Islet of Langerhans (tissue), 1 donor: ENCODE data around the gene HS3ST2.

Source experiments
- FAIRE-seq: peaks from one replicate; lab custom pipeline; 2011; peaks lifted over from hg19 to GRCh38; lab: Jason Lieb, UNC

Gene HS3ST2

DNA sequence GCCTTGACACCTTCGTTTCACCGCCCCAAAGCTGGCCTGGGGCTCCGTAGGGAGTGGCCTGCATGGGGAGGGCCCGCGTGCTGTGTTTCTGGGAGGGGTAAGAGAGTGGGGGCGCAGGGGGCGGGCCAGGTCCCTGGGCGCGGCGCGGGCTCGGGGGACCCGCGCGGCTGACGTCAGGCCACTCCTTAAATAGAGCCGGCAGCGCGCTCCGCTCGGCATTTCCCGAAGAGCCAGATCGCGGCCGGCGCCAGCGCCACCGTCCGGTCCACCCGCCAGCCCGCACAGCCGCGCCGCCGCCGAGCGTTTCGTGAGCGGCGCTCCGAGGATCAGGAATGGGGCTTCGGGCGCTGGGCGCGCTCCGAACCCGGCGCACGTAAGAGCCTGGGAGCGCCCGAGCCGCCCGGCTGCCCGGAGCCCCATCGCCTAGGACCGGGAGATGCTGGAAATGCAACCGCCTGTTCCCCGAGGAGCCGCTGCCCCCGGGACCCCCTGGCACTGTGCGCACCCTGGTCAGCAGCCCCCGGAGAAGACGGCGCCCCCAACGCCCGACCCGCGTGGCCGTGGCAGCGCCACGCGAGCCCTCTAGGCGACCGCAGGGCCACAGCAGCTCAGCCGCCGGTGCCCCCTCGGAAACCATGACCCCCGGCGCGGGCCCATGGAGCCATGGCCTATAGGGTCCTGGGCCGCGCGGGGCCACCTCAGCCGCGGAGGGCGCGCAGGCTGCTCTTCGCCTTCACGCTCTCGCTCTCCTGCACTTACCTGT, at the start of gene HS3ST2:
HS3ST2 (plus strand) TSS at position 215 of the 763 bp plus-strand sequence; CDS start at position 664, 449 bp downstream.
- no peak for FAIRE-seq

DNA sequence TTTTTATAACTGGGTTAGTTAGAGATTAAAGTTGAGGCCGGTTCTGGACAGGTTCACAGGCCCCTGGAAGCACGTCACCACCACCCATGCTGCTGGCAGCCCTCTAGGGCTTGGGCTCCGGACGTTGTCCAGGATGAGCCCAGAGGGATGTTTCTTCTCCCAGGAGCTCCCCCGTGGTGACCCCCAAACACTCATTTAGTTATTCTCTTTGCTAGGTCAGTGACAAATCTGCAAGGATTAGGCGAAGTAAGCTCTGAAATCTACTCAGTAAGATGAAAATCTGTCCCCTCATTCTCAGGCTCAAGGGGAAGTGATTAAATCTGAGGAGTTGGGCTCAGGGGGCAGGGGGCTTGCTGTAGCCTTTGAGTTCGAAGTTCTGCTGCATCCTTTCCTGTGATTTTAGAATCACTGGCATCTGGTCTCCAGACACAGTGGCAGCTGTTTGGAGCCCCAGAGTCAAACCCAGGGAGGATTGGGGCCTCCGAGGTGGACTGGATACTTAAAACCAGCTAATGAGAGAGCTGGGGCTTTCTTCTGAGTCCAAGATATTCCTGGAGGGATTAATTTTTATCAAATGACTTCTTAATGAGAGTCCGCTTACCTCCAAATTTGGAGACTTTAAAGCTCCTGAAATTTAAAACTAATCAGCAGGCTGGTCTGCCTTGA, 49.2 kb upstream of the HS3ST2 start:
- no peak for FAIRE-seq

DNA sequence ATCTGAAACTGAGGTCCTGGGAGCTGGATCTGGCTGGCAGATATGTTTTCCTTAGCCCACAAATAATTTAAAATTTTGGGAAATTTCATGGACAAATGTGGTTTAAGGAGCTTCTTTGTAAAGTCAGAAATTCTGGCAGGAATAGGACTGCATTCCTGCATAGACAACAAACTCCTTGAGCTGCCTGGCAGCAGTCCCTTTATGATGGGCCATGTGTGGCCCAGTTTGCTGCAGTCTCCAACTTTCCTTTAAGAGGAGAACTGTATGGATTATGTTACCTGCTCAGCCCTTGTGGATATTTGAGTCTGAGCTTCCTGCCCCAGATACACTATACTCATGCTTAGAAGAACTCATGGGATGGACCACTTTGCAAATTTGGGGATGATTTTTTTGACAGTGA, 48.5 kb upstream of the HS3ST2 start:
- no peak for FAIRE-seq

DNA sequence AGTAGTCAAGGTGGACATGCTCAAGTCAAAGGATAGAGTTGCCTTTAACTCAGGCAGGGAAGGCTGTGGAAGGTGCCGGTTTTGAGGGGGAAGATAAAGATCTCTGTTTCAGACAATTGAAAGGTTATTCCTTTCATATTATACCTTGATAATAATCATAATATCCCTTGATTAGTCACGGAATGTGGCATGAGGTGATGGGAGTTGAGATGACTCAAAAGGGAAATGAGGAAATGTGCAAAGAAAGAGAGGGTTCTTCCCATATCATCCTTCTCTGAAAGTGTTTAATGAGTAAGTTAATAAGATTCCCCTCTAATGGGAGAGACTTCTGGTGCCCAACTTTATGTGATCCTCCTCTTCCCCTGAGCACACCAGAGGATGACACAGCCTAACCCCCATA, 43.1 kb upstream of the HS3ST2 start:
- no peak for FAIRE-seq

DNA sequence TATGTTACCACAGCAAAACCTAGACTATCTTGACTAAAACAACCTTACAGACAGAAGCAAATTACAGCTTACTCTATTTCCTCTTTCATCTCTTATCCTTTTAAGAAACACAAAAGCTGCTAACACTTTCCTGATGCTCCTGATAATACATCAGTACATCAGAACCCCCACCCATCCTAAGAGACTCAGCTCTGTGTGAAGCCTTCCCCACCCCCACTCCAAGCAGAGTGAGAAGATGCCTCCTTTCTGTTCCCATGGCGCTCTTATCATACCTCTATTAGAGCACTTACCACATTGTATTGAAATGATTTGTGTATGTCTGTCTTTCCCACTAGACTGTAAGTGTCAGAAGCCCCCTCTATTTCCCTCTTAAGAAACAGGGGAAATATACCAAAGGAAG, 42.4 kb upstream of the HS3ST2 start:
- no peak for FAIRE-seq

DNA sequence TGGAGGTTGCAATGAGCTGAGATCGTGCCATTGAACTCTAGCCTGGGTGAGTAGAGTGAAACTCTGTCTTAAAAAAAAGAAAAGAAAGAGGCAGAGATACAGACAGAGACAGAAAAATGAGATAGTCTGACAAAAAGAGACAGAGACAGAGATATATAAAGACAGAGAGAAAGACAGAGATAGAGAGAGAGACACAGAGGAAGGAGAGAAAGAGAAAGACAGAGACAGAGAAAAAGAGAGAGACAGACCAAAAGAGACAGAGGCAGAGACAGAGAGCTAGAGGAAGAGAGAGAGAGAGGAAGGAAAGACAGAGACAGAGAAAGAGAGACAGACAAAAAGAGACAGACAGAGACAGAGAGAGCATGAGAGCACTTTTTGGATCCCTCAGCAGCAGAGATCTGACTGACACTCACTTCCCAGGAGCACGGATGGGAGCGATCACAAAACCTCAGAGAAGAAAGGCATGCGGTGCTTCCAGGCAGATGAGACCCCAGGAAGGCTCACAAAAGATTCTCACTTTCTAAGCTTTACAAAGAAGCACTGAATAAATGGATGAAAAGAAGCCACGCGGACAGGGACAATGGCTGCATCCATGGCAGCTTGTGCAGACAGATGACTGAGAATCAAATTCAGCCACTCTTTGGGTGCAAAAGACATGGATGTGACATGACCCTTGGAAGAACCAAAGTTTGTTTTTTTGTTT, 38.6 kb upstream of the HS3ST2 start:
- FAIRE-seq: no peak

DNA sequence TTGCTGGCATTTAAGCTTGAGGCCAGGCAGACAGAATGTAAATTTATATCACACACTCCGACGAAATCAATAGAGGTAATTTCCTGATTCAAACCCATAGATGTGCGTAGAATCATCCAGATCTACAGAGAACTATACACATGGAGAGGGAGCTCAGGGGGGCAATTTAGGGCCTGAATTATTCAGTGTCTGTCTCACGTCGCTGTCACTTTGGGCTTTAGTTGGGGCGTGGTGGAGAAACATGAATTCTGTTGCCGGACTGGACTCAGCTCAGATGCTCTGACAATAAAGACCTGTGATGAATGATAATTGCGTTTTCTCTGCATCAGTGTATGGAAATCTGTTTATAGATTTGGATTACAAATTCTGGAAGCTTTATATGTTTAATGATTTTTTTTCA, 32.5 kb upstream of the HS3ST2 start:
- no peak for FAIRE-seq

DNA sequence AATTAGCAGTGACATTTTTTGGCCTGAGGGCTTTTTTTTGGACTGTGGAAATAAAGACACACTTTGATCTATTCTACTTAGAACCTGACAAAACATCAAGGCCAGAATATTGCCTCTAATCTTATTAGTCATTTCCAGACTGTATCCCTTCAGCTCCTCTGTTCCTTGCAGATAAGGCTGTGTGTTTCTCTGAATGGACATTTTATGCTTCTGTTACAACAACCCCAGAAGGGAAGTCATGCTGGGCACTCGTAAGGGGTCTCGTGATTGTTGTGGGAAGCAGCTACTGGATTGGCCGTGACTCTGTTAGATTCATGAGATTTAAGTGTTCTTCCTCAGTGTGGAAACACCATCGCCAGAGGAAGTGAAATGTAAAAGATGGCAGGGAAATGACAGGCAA, 31.6 kb upstream of the HS3ST2 start:
- FAIRE-seq: no peak

DNA sequence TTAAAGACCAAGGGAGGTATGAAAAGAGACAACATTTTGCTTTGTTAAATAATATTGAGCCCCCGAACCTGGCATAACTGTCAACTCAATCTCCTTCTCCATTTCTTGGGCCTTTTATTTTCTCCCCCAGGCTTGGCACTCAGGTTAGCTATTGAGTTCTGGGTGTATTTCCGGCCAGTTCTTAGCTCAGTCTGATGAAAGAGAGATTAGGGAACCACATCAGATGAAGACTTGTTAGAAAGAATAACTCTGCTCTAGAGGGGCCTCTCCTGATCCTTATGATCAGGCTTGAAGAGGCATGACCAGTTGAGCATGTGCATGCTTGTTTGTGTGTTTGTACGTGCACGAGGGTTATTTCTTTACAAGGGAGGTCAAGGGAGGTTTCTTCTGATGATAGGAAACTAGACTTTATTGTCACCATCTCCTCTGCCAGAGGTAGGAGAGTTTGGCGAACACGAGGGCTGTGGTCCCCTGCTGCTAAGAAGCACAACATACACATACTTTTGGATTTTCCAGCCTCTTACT, 29.2 kb upstream of the HS3ST2 start:
- FAIRE-seq: no peak

DNA sequence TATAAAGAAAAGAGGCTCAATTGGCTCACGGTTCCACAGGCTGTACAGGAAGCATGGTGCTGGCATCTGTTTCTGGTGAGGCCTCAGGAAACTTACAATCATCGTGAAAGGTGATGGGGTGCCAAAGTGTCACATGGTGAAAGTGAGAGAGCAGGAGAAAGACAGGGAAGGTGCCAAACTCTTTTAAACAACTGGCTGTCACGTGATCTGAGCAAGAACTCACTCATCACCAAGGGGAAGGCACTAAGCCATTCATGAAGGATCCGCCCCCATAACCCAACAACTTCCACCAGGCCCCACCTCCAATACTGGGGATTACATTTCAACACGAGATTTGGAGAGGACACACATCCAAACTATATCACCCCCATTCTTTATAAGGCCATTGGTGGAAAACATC, 28.4 kb upstream of the HS3ST2 start:
- no peak for FAIRE-seq

DNA sequence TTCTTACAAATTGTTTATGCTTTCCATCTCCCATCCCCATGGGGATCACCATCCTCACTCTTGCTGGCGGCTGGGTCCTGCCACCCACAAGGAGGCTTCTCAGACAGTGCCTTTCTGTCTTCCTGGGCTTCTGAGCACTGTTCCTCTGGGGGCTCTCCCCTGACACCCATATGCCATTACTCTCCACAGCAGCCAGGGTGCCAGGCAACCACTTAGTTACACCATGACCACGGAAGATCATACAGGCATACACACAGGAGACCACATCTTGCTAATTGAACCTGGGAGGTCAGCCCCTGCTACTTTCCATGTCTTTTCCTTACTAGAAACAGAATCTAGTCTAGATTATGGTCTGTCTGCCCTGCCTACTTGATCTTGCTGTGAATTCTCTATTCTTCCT, 27.7 kb upstream of the HS3ST2 start:
- FAIRE-seq: no peak

DNA sequence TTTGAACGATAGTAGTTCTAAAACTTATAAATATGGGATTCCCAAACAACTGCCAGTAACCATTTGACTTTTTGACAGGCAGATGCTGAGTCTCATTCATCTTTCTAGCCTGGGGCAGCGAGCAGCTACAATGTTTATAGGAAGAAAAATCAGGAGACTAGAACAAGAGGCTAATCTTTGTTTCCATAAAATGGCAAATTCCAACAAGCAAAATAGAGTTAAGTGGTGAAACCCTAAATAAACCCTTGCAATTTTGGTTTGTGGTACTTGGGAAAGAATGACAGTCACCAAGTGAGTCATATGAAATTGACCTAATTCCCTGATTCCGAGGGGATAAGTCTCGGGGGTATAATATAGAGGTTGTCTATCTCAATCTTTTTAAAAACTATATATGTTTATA, 27.3 kb upstream of the HS3ST2 start:
- FAIRE-seq: no peak

DNA sequence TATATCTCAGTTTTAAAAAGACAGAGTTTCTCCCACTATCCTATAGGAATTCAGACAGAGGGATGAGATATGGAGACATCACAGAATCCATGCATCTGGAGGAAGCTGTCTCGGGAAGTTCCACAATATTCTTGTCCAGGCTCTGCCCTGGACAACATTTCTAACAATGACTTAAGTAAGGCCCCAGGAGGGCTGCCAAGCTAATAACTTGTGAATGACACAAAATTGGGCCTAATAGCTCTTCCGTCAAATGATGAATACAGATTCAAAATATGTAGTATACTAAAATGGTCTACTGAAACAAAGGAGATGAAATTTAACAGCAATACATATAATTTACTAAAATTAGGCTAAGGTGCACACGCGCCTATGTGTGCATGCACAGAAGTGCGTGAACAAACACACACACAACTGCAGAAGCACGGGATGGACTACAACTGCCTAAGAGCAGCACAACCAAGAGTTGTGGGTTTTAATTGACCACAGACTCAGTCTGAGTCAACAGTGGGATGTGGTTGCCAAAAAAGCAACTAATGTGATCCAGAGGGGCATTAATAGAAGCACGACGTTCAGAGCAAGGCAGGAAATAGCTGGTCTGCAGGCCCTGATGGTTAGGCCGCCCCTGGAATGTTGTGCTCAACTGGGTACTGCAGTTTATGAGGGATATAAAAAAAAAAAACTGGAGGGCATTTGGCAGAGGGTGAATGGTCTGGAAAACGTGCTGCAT, 26.3 kb upstream of the HS3ST2 start:
- FAIRE-seq: no peak

DNA sequence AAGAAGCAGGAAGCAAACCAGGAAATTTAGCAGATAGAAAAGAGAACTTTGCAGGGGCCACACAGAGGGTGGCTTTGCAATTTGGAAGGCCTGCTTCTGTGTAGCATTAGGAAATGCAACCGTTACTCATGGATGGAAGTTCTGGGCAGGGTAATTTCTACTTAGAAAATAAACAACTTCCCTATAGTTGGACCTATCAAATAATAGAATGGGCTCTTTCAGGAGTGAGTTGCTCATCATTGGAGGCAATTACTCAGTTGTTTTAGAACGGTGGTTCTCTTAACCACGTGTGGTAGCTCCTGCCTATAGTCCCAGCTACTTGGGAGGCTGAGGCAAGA, 25.8 kb upstream of the HS3ST2 start:
- FAIRE-seq: no peak

DNA sequence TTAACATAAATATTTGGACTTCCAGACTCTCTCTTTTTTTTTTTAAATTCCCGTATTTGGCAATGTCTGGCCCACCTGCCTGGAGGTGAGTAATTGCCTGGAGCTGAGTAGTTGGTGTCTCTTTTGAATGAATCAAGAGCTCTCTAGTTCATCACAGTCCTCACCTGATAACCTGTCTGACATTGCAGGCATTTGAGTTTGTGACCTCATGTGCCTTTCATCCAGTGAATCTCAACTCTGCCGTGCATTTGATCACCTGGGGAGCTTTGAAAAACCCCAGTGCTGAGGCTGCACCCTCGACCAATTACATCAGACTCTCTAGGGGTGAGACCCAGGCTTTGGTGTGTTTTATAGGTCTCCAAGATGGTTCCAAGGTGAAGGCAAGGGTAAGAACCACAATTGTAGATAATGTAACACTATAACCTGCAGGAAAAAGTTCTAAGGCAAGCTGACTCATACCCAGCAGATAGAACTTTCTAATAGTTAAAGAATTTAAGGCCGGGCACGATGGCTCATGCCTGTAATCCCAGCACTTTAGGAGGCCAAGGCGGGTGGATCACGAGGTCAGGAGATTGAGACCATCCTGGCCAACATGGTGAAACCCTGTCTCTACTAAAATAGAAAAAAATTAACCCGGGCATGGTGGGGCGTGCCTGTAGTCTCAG, 24.5 kb upstream of the HS3ST2 start:
- no peak for FAIRE-seq

DNA sequence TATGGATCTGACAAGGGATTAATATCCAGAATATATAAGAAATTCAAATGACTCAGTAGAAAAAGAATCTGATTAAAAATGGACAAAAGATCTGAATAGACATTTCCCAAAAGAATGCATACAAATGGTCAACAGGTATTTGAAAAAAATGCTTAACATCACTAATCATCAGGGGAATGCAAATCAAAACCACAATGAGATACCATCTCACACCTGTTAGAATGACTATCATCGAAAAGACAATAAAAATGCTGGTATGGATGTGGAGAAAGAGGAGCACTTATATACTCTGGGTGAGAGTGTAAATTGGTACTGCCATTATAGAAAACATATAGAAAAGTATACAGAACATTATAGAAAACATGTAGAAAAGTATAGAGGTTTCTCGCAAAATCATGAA, 16.4 kb upstream of the HS3ST2 start:
- no peak for FAIRE-seq

DNA sequence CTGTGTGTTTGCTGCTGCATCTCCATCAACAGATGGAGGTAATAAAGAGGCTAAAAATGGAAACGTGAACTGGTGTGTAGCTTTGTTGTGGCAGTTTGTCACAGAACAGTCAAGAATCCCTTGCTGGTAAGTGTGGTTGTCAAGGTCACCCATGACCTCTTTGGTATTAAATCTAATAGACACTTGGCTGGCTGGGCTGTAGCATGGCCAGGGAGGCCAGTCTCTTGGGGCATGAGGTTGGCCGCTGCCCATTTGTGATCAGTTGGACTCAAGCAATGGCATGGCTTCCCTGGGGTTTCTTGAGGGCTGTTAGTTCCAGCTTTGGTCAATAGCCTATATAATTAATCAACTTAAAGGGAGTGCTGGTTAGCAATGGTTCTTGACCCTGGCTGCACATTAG, 14.8 kb upstream of the HS3ST2 start:
- no peak for FAIRE-seq

DNA sequence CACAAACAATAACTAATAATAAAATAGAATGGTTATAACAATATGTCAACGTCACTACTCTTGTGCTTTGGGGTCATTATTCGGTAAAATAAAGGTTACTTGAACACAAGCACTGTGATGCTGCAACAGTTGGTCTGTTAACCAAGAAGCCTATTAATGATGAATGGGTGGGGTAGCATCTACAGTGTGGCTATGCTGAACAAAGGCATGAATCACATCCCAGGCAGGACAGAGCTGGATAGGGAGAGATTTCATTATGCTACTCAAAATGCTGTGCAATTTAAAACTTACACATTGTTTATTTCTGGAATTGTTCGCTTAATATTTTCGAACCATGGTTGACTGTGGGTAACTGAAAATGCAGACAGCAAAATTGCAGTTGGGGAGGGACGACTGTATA, 9.1 kb upstream of the HS3ST2 start:
- FAIRE-seq: no peak

DNA sequence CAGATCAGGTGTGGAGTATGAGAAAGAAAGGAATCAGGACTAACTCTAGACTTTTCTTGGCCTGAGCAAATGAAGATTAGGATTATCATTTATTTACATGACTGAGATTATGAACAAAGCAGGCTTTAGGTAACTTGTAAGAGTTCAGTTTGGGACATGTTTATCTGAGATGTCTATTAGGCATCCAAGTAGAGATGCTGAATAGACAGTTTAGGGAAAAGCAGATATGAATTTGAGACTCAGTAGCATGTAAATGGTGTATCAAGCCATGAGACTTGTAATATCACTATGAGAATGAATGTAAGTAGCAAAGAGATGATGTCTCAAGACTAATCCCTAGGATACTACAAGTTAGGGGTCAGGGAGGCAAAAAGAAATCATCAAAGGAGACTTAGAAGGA, 8.6 kb upstream of the HS3ST2 start:
- FAIRE-seq: no peak

DNA sequence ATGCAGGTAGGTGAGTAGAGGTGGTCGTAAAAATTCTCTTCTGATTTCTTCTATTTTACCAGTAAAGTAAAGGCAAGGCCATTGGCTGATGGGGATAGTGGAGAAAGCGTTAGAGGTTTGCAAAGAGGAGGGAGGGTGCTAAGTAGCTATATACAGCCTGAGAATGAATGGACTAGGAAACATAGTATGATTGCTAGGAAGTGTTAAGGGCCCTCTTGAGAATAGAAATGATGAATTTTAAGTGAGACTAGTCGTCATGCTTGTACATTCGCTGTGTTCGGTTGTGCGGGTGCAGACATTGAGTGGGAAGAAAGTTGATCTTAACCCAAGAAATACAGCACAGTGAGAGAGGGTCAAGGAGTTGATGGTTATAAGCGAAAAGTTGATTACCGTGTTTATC, 7.2 kb upstream of the HS3ST2 start:
- FAIRE-seq: no peak

DNA sequence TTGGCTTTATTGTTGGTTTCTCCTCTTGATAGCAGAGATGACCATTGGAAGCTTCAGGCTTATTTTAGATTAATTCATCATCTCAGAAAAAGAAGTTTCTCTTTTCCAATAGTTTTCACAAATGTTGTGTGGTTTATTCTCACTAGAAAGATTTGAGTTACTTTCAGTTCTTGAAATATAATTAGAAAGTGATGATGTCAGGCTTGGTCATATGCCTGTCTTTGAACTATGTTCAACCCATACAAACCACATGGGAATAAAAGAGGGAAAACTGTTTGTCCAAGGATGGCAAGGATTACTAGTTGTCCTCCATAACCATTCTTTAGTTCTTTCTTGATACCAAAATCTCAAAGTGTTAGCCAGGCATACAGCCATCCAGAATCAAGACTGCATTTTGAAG, 3.7 kb upstream of the HS3ST2 start:
- no peak for FAIRE-seq
